Progenitor cell of endocrine pancreas (in vitro differentiated cells): Measurements from ENCODE around the gene TRIM47. TPM values are rescaled to one million over a fixed set of nuclear protein-coding genes. Genes with fewer than 3 reads are reported as not detected.

ENCODE experiments used
- DNase-seq: peaks from one replicate; pipeline ENCODE4 v3.0.0; 2021; ENCODE audit warnings: low spot score; ENCODE audit not compliant: unreplicated experiment
- H3K27ac Mint-ChIP-seq: 2 replicates; pipeline ENCODE4 v1.8.0; 2021; ENCODE audit warnings: mild to moderate bottlenecking, moderate library complexity, mixed read lengths
- H3K27me3 Mint-ChIP-seq: 2 replicates; pipeline ENCODE4 v1.8.0; 2021; ENCODE audit warnings: mixed read lengths
- H3K36me3 Mint-ChIP-seq: 2 replicates; pipeline ENCODE4 v1.8.0; 2022; ENCODE audit warnings: mixed read lengths; ENCODE audit not compliant: insufficient read depth
- H3K4me1 Mint-ChIP-seq: 2 replicates; pipeline ENCODE4 v1.8.0; 2021; ENCODE audit warnings: low read depth, mixed read lengths
- H3K4me3 Mint-ChIP-seq: 2 replicates; pipeline ENCODE4 v1.8.0; 2021; ENCODE audit warnings: low read depth, mild to moderate bottlenecking, moderate library complexity, mixed read lengths
- H3K9me3 Mint-ChIP-seq: 2 replicates; pipeline ENCODE4 v1.8.0; 2021; ENCODE audit warnings: low read depth, mixed read lengths
- CTCF ChIP-seq: fragments of 200-600 bp; sonication (generic); IDR thresholded peaks from one replicate; pipeline ENCODE4 v1.5.0; 2021; ENCODE audit warnings: antibody characterized with exemption, mild to moderate bottlenecking; ENCODE audit not compliant: unreplicated experiment
- total RNA-seq: library from RNA; stranded (reverse); gene quantifications from 2 replicates; pipeline ENCODE4 v1.2.1, GENCODE V29; 2021

The TRIM47 gene
- total RNA-seq, 1 donor from 2014 or later: 1.0 TPM

GRCh38 chr17:75885431-75885830 is 7.0 kb upstream of the TRIM47 start:
- TF ChIP-seq CTCF: no peak
- Mint-ChIP-seq H3K9me3 (no peaks in the 10 kb centered on the region), H3K4me3 (no peak overlapping the region), H3K27ac (no peak overlapping the region), H3K36me3 (no peaks in the 10 kb centered on the region), H3K4me1 (no peaks in the 10 kb centered on the region), H3K27me3 (peaks cover 30% of the 10 kb centered on the region)
- no peak for DNase-seq

- Mint-ChIP-seq H3K27ac (no peak overlapping the region), H3K9me3 (no peaks in the 10 kb centered on the region), H3K4me1 (no peaks in the 10 kb centered on the region), H3K36me3 (no peaks in the 10 kb centered on the region), H3K27me3 (peaks cover 58% of the 10 kb centered on the region), H3K4me3 (no peak overlapping the region)
- TF ChIP-seq CTCF: no peak
- no peak for DNase-seq
Measured at GRCh38 chr17:75881678-75882454, 3.5 kb upstream of the TRIM47 start.

- TF ChIP-seq CTCF: no peak
- no peaks in the 10 kb centered on the region for H3K9me3 Mint-ChIP-seq
- H3K4me1 Mint-ChIP-seq: peaks cover 2% of the 10 kb centered on the region
- H3K27me3 Mint-ChIP-seq: peaks cover 61% of the 10 kb centered on the region
- no peak overlapping the region for H3K4me3 Mint-ChIP-seq
- DNase-seq: no peak
- no peak overlapping the region for H3K27ac Mint-ChIP-seq
- no peaks in the 10 kb centered on the region for H3K36me3 Mint-ChIP-seq
Measured at GRCh38 chr17:75880266-75880665, 1.9 kb upstream of the TRIM47 start.

- H3K27me3 Mint-ChIP-seq: peaks cover 60% of the 10 kb centered on the region
- no peak overlapping the region for H3K27ac Mint-ChIP-seq
- H3K36me3 Mint-ChIP-seq: no peaks in the 10 kb centered on the region
- peak; percentile 62 for TF ChIP-seq CTCF
- H3K9me3 Mint-ChIP-seq: no peaks in the 10 kb centered on the region
- DNase-seq: peak; percentile 62
- peak overlapping the region; percentile 40 for H3K4me3 Mint-ChIP-seq
- peaks cover 2% of the 10 kb centered on the region for H3K4me1 Mint-ChIP-seq
Measured at GRCh38 chr17:75877752-75878173, 618 bp downstream of the TRIM47 start.

GRCh38 chr17:75876938-75877751 is 1.2 kb downstream of the TRIM47 start:
- Mint-ChIP-seq H3K4me1 (peaks cover 2% of the 10 kb centered on the region), H3K27me3 (peaks cover 54% of the 10 kb centered on the region), H3K27ac (no peak overlapping the region), H3K4me3 (peak overlapping the region; percentile 40), H3K36me3 (no peaks in the 10 kb centered on the region), H3K9me3 (no peaks in the 10 kb centered on the region)
- TF ChIP-seq CTCF: no peak
- DNase-seq: no peak
